NOMO-1 treated with dmso at 0.1 percent for 144 hours (cell line): Measurements from ENCODE around the gene NUPR1.
"Not testable (repeated sequence)": the region's sequence is repeated elsewhere in the genome, so short reads cannot be mapped to it uniquely, and the experiment has no call there.

Source experiments
- DNase-seq: peaks from one replicate; lab custom pipeline; 2025; ENCODE audit not compliant: unreplicated experiment; lab: John Stamatoyannopoulos, UW

NUPR1 gene

DNA sequence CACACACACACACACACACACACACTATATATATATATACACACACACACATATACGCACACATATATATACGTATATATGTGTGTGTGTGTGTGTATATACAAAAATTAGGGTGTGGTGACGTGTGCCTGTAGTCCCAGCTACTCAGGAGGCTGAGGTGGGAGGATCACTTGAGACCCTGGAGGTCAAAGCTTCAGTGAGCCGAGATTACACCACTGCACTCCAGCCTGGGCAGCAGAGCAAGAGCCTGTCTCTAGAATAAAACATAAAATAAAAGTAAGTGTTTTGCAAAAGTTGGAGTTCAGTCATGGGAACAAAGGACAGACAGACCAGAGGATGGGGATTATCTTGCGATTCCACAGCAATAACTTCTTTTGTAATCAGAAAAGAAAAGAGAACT, 10.8 kb downstream of the NUPR1 start:
- DNase-seq: no peak

DNA sequence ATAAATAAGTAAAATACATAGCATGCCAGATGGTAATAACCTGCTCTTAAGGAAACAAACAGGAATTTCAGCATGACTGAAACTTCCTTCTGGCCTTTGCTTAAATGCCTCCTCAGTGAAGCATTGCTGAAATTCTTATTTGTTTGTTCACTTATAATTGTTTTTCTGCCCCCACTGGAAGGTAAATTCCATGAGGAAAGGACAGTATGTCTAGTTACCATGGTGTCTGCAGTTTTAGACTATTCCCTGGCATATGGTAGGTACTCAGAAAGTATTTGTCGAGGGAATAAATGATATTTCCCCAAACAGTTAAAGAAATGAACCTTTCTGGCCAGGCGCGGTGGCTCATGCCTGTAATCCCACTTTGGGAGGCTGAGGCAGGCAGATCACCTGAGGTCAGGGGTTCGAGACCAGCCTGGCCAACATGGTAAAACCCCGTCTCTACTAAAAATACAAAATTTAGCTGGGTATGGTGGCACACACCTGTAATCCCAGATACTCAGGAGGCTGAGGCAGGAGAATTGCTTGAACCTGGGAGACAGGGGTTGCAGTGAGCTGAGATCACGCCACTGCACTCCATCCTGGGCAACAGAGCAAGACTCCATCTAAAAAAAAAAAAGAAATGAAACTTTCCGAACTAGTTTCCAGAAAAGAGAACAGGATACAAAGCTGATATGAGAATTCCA, 11.5 kb downstream of the NUPR1 start:
- not testable (repeated sequence) for DNase-seq

DNA sequence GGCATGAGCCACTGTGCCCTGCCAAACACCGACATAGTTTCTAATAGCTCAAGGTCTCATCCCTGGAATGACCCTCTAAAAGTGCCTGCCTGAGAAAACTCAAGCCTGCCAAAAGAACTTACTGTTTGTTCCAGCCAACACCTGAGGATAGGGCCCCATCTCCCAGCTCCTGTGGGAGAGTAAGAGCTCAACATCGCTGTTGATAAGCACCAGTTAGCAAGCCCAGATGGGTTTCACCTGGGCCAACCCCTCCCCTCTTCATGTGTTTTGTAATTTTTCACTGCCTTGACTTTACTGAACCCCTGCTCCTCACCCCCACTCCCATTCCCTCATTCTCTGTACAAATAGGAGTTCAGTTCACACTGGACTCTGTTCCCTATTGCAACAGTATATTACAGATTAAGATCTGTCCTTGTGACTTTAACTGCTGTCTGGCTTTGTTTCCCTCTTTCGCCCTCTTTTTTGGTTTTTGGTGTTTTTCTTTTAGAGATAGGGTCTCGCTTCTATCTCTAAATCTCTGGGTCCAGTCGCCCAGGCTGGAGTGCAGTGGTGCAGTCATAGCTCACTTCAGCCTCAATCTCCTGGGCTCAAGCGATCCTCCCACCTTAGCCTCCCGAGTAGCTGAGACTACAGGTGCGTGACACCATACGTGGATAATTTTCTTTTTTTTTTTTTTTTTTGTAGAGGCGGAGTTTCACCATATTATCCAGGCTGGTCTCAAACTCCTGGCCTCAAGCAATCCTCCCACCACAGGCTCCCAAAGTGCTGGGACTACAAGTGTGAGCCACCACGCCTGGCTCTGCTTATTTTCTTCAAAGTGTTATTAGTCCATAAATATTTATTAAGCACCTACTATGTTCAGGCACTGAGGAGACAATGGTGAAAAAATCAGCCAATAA, 12.3 kb downstream of the NUPR1 start:
- DNase-seq: no peak

DNA sequence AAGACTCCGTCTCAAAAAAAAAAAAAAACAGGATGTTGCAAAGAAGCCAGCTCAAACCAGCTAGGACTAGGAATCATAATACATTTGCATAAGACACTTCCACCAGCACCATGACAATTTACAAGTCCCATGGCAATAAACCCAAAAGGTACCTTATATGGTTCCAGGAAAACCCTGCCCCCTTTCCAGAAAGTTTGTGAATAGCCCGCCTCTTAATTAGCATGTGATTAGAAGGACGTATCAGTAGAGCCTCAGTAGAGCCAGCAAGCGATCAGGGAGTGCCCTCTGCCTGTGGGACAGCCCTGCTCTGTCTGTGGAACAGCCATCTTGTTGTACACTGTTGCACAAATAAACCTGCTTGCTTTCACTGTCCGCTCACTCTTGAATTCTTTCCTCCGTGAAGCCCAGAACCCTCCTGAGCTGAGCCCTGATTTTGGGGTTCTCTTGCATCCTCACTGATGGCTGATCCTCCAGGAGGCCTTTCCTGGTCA, 14.0 kb downstream of the NUPR1 start:
- no peak for DNase-seq

DNA sequence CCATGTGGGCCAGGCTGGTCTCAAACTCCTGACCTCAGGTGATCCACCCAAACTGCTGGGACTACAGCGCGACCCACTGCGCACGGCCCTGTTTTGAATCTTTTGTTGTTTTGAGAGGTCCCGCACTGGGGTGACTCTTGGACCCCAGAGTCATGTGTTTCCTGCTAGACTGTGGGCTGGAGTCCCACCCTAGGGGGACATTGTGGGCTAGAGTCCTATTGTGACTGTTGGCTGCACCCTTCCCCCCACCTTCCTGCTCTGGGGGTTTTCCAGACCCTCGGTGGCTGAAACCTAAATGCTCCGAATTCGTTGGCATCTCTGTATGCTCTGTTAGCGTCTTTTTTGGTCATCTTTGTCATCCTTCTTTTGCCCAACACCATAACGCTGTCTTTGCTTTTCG, 16.0 kb downstream of the NUPR1 start:
- no peak for DNase-seq

DNA sequence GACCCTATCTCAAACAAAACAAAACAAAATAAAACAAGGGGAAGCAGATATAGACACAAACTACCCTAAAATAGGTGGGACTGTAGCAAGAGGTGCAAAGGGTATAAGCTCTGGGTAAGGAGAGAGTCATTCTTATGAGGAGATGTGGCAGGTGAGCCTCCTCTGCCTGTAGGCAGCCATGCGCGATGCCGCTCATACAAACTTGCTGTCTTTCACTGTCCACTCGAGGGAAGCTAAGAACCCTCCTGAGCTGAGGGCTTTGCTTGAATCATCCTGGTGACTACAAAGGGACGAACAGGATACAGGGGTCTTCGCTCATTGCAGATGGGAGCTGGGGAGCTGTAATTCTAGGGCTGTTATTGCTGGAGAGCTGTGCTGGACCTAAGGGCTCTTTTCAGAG, 17.3 kb downstream of the NUPR1 start:
- no peak for DNase-seq

DNA sequence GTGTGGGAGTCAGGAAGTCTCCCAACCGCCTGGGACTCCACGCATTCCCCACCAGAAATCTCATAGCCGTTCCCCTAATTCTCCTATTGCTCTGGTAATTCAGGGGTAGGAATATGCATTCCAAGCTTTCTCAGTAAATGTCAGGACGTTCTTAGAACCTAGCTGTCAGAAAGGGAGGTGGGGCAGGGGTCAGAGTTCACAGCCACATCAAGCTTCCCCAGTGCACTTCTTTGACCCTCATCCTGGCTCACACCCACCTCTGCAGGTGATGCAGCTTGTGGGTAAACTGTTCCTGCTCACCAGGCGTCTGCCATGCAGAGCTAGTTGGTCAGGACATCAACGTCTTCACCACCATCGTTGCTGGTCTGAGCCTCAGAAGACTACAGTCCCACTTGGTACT, 18.1 kb downstream of the NUPR1 start:
- DNase-seq: no peak

DNA sequence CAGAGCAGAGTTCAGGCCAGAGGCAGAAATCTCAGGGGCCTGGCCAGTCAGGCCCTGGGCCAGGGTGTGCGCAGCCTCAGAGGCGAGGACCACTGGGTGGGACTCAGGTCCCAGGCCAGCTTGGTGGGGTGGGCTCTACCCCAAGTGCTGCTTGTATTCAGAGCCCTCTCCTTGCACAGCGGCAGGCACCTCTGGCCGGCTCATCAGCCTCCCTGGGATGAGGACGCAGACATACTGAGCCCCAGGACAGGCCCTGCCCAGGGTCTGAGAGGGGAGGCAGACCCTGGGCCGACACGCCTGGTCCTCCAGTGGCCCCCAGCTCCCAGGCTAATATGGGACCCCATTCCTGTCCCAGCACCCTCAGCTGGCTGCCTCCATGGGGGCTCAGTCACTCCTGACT, 24.5 kb downstream of the NUPR1 start:
- DNase-seq: no peak

DNA sequence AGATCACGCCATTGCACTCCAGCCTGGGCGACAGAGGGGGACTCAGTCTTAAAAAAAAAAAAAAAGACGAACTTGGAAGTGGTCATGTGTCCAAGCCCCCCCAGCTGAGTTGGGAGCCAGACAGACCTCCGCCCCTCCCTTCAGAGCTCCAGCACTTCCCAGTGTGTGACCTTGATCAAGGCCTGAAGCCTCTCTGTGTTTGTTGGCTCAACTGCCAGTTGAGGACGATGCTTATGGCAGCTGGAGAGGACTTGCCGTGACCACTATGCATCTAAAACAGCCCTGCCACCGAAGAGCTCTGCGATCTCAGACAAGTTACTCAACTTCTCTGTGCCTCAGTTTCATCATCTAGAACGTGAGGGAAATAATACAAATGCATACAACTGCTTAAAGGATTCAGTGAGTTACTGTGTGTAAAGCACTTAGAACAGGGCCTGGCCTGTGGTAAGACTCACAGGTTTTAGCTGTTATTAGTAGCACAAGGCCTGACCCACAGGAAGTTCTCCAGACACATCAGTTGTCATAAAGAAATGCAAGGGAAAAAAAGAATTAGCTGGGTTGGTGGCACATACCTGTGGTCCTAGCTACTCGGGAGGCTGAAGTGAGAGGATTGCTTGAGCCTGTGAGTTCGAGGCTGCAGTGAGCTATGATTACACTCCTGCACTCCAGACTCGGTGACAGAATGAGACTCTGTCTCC, 25.1 kb downstream of the NUPR1 start:
- no peak for DNase-seq

DNA sequence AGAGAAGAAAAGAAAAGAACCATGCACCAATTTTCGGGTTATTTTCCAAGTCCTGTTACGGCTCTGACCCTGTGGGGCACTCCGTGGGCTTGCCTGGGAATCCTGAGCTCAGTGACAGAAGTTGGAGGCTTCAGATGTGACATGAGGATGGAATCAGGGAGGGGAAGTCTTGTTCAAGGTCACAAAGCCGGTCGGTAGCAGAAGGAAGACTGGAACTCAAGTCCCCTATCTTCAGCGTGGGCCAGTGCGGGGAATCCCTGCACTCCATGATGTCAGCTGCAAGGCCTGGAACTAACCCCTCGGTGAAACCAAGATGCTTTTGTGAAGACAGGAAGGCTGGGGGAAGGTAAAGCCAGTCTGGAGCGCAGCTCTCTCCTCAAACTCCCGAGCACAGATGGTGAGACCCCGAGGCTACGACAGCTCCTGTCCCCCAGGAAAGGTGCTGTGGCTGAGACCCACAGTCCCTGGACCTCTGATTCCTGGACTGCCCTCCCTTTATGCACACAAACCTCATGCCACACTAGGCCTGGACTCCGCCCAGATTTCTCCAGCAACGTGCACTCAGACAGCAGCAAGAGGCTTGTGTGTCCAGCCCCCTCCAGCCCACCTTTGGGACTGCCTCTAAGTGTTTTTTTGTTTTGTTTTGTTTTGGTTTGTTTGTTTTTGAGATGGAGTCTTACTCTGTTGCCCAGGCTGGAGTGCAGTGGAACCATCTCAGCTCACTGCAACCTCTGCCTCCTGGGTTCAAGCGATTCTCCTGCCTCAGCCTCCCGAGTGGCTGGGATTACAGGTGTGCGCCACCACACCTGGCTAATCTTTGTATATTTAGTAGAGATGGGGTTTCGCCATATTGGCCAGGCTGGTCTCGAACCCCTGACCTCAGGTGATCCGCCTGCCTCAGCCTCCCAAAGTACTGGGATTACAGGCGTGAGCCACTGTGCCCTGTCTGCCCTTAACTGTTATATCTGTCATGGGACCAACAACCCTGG, 26.7 kb downstream of the NUPR1 start:
- no peak for DNase-seq

DNA sequence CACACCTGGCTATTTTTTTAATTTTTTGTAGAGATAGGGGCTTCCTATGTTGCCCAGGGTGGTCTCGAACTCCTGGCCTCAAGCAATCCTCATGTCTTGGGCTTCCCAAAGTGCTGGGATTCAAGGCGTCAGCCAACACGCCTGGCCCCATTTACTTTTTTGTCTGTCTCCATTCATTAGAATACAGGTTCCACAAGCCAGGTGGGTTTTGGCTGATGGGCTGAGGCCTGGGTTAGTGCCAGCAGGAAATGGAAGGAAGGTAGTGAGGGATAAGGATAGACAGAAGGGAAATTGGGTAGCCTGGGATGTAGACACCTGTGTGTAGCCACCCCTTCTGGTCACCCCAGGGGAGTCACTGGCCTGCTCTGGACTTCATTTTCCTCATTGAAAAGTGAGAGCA, 27.7 kb downstream of the NUPR1 start:
- DNase-seq: no peak

DNA sequence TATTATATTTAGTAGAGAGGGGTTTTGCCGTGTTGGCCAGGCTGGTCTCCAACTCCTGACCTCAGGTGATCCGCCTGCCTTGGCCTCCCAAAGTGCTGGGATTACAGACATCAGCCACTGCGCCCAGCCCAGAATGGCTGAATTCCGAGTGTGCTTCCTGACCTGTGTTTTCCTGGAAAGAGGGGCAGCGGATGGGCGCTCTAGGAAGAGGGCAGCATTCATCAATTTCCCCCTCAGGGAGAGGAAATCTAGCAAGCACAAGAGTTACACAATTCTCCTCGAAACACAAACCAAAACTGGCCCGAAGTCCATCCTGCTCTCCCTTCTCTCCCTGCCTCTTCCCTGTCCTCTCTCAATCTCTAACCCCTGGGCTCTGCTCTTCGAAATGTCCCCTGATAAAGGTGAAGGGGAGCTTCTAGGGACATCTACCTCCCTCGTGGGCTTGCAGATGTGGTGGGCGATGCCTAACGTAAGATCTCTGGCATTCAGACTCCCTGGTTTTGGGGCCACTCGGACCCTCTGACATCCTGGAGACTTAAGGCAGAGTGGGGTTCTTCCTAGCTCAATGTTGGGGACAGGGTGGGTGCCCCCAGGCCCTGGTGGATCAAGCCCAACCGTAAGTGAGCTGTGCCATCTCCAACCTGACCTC, 33.2 kb downstream of the NUPR1 start:
- no peak for DNase-seq

DNA sequence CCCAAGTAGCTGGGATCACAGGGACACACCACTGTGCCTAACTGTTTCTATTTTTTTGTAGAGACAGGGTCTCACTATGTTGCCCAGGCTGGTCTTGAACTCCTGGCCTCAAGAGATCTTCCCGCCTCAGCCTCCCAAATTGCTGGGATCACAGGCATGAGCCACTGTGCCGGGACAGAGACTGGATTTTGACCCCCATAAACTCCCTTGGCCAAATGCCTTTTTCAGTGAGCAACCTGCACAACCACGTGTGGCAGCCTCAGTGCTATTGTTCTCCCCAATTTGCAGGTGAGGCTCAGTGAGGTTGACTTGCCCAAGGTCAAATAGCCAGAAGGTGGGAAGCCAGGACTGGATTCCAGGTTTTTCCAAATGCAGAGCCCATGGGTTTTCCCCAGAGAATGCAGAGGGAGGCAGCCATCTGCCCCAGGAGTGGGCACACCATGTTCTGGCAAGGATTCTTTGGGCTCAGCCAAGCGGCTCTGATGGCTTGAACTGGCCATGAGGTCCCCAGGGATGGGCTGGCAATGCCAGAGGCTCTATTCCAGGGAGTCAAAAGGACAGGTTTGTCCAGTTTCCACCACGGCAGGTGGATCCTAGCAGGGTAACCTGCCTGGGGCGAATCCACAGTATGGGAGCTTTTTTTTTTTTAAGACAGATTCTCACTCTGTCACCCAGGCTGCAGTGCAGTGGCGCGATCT, 33.9 kb downstream of the NUPR1 start:
- no peak for DNase-seq

DNA sequence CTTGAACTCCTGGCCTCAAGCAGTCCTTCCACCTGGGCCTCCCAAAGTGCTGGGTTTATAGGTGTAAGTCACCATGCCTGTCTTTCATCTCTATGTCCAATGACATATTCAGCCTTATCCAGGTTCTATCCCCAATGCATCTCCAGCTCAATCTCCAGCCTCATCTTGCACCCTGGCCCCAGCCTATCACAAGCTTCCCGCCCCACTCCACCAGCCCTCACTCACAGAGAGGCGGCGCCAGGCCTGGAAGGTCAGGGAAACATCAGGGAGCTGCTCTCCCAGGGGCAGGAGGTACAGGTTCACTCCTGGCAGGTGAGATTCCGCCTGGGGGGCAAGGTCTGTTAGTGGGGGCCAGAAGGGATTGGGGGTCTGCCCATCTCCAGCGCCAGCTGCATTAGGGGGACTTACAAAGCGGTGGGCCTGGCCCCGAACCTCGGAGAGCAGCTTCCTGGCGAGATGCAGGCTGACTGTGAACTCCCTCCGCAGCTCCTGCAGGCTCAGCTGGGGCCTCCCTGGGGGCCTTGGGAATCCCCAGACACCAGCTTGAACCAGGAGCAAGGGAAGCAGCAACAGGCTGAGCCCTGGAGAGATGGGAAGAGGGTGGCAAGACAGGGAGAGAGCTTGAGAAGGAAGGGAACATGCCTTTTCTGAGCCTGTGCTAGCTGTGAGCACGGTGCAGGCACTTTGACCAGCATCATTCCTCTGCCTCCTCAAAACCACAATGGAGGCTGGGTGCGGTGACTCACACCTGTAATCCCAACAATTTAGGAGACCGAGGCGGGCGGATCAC, 35.1 kb downstream of the NUPR1 start:
- no peak for DNase-seq

DNA sequence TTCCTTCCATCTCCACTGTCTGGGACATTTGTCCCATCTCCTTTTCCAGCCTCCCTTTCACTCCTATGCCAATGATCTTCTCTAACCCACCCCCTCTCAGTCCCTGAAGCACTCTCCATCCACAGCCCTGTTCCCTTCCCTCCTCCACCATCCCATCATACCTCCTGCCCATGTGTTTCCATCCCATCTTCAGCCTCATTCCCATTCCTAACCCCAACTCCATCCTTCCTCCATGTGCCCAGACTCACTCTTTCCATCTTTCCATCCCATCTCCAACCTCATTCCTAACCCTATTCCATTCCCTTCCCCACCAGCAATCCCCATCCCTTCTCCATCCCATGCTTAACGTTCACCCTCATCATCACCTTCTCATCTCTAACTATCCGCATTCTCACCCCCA, 36.5 kb downstream of the NUPR1 start:
- no peak for DNase-seq

DNA sequence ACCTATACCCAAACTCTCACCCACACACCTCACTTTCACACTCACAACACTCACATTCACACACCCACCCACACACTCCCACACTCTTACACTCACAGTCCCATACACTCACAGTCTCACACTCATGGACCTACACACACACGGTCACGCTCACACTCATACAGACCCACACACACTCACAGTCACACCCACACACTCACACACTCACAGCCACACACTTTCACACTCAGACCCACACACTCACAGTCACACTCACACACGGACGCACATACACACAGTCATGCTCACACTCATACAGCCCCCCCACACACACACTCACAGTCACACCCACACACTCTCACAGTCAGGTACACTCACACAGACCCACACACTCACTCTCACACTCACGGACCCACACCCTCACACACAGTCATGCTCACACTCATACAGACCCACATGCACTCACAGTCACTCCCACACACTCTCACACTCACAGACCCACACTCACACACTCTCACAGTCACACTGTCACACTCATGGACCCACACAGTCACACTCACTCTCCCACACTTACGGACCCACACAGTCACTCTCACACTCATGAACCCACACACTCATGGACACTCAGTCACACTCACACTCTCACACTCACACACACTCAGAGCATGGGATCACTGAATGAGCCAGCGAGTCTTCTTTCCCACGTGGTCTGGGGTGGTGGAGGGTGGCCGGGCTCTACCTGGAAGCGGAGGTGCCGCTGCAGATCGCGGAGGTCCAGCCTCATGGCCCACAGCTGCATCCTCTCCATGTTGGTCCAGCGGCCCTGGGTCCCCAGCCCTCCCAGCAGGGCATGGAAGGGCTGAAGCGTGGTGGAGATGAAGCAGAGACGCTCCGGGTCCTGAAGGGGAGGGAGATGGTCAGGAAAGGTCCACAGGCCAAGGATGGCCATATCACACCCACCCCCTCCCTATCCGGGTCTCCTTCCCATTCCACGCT, 37.2 kb downstream of the NUPR1 start:
- no peak for DNase-seq

DNA sequence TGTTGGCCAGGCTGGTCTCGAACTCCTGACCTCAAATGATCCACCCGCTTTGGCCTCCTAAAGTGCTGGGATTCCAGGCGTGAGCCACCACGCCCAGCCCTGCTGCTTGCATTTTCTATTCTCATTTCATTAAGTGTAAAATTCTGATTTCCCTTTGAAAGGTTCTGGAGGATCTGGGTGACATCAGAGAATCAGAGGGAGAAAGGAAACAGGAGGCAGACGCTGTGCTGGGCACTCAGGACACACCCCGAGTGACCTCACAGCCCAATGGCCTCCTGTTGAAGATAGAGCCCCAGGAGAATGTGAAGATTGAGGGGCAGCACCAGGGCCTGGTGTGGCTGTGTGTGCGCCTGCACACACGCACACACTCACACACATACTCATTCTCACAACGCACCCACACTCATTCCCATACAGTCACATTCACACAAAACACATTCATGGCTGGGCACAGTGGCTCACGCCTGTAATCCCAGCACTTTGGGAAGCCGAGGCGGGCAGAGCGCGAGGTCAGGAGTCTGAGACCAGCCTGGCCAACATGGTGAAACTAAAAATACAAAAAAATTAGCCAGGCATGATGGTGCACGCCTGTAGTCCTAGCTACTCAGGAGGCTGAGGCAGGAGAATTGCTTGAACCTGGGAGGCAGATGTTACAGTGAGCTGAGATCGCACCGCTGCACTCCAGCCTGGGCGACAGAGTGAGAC, 38.1 kb downstream of the NUPR1 start:
- DNase-seq: not testable (repeated sequence)
